Measurements from ENCODE around the gene DUSP6. TPM values are rescaled to one million over a fixed set of nuclear protein-coding genes. Genes with fewer than 3 reads are reported as not detected.
"Not testable (repeated sequence)": the region's sequence is repeated elsewhere in the genome, so short reads cannot be mapped to it uniquely, and the experiment has no call there.

DUSP6 gene
- polyA plus RNA-seq, 1 donor from 2014 or later, result 44.3 TPM

- Histone ChIP-seq H3K9ac (ENCODE audit: low read length) (no peak overlapping the region), H3K79me2 (replicated peaks; ENCODE audit: insufficient read depth, low read length) (no peaks in the 10 kb centered on the region), H2AFZ (ENCODE audit: low read depth, low read length) (no peak overlapping the region), H3K27me3 (ENCODE audit: insufficient read depth, low read depth, low read length) (no peaks in the 10 kb centered on the region), H3K36me3 (ENCODE audit: insufficient read depth, low read length) (no peaks in the 10 kb centered on the region), H3K27ac (ENCODE audit: low read length) (no peak overlapping the region), H4K20me1 (ENCODE audit: insufficient read depth) (no peaks in the 10 kb centered on the region), H3F3A (ENCODE audit: insufficient read depth, low read length, poor library complexity, severe bottlenecking) (no peaks in the 10 kb centered on the region), H3K4me3 (ENCODE audit: low read length) (no peak overlapping the region), H3K9me2 (ENCODE audit: insufficient read depth, low read length) (no peaks in the 10 kb centered on the region), H3K4me2 (ENCODE audit: low read length) (no peak overlapping the region), H3K9me3 (ENCODE audit: low read length) (no peaks in the 10 kb centered on the region)
- TF ChIP-seq EP300 (conservative IDR thresholded peaks at IDR 0.05; ENCODE audit: poor library complexity, severe bottlenecking) (no peak), RAD21 (conservative IDR thresholded peaks at IDR 0.05) (no peak), TAF1 (IDR thresholded peaks at IDR 0.05; ENCODE audit: low read depth) (no peak), EZH2 (IDR thresholded peaks at IDR 0.05; ENCODE audit: borderline replicate concordance, insufficient read depth, low read length, poor library complexity, severe bottlenecking) (no peak), REST (IDR thresholded peaks at IDR 0.05; ENCODE audit: borderline replicate concordance) (no peak), CTCF (IDR thresholded peaks at IDR 0.05; ENCODE audit: poor library complexity, severe bottlenecking) (no peak), SMC3 (conservative IDR thresholded peaks at IDR 0.05; ENCODE audit: poor library complexity) (no peak), POLR2AphosphoS5 (IDR thresholded peaks at IDR 0.05) (no peak), MXI1 (conservative IDR thresholded peaks at IDR 0.05; ENCODE audit: poor library complexity, severe bottlenecking) (no peak)
Observed at GRCh38 chr12:89339526-89339925, 12.8 kb downstream of the DUSP6 start.

- H3K9me3 ChIP-seq (ENCODE audit: low read length); H3K27me3 ChIP-seq (ENCODE audit: insufficient read depth, low read depth, low read length); H2AFZ ChIP-seq (ENCODE audit: low read depth, low read length); H3K36me3 ChIP-seq (ENCODE audit: insufficient read depth, low read length); H3K79me2 ChIP-seq (replicated peaks; ENCODE audit: insufficient read depth, low read length); H3F3A ChIP-seq (ENCODE audit: insufficient read depth, low read length, poor library complexity, severe bottlenecking); H3K4me2 ChIP-seq (ENCODE audit: low read length); H3K4me3 ChIP-seq (ENCODE audit: low read length); H3K9ac ChIP-seq (ENCODE audit: low read length); H4K20me1 ChIP-seq (ENCODE audit: insufficient read depth); H3K9me2 ChIP-seq (ENCODE audit: insufficient read depth, low read length); H3K27ac ChIP-seq (ENCODE audit: low read length): not testable (repeated sequence)
Observed at GRCh38 chr12:89337136-89337535, 15.2 kb downstream of the DUSP6 start.

Data from neural cell (in vitro differentiated cells).